H9 (cell line): ENCODE results near the gene TMEM39A. TPM values are rescaled to one million over a fixed set of nuclear protein-coding genes. Genes with fewer than 3 reads are reported as not detected.

Source experiments
- DNase-seq: peaks from one replicate; pipeline ENCODE4 v3.0.0-alpha.2; 2017
- H2AFZ ChIP-seq: one replicate; pipeline ENCODE4 v1.6.1; 2013; ENCODE audit warnings: mild to moderate bottlenecking, low read length, control low read depth, moderate library complexity
- H2AK5ac ChIP-seq: 2 replicates; pipeline ENCODE4 v1.6.1; 2013; ENCODE audit warnings: low read length, control low read depth, mixed read lengths; ENCODE audit not compliant: insufficient read length
- H2BK120ac ChIP-seq: one replicate; pipeline ENCODE4 v1.6.1; 2013; ENCODE audit warnings: low read depth, mild to moderate bottlenecking, low read length, control low read depth, inconsistent platforms; ENCODE audit not compliant: poor library complexity, severe bottlenecking
- H2BK12ac ChIP-seq: 2 replicates; pipeline ENCODE4 v1.6.1; 2013; ENCODE audit warnings: low read length, control low read depth, mixed read lengths, low read depth; ENCODE audit not compliant: insufficient read length
- H2BK15ac ChIP-seq: 2 replicates; pipeline ENCODE4 v1.6.1; 2013; ENCODE audit warnings: low read depth, low read length, control low read depth
- H2BK20ac ChIP-seq: one replicate; pipeline ENCODE4 v1.6.1; 2013; ENCODE audit warnings: low read depth, mild to moderate bottlenecking, low read length, control low read depth, inconsistent platforms; ENCODE audit not compliant: poor library complexity, severe bottlenecking
- H2BK5ac ChIP-seq: 2 replicates; pipeline ENCODE4 v1.6.1; 2013; ENCODE audit warnings: low read length, control low read depth, mixed read lengths; ENCODE audit not compliant: insufficient read length
- H3K14ac ChIP-seq: 2 replicates; pipeline ENCODE4 v1.6.1; 2013; ENCODE audit warnings: low read length, control low read depth; ENCODE audit not compliant: insufficient read depth
- H3K18ac ChIP-seq: 2 replicates; pipeline ENCODE4 v1.6.1; 2013; ENCODE audit warnings: low read depth, mild to moderate bottlenecking, mixed read lengths, low read length, control low read depth; ENCODE audit not compliant: insufficient read length
- H3K23ac ChIP-seq: 2 replicates; pipeline ENCODE4 v1.6.1; 2013; ENCODE audit warnings: low read length, control low read depth, mixed read lengths, low read depth; ENCODE audit not compliant: insufficient read length
- H3K23me2 ChIP-seq: 2 replicates; pipeline ENCODE4 v1.6.1; 2013; ENCODE audit warnings: low read depth, mild to moderate bottlenecking, mixed read lengths, low read length, control low read depth; ENCODE audit not compliant: insufficient read length, poor library complexity, severe bottlenecking
- H3K27ac ChIP-seq: 2 replicates; pipeline ENCODE4 v1.5.1; 2013; ENCODE audit warnings: low read length, control low read depth, mixed read lengths, low read depth; ENCODE audit not compliant: insufficient read length
- H3K27me3 ChIP-seq: 2 replicates; pipeline ENCODE4 v1.6.1; 2013; ENCODE audit warnings: low read length, control low read depth, inconsistent platforms; ENCODE audit not compliant: insufficient read depth
- H3K4ac ChIP-seq: 2 replicates; pipeline ENCODE4 v1.6.1; 2013; ENCODE audit warnings: low read depth, mild to moderate bottlenecking, control low read depth, inconsistent platforms, low read length, moderate library complexity
- H3K4me1 ChIP-seq: 2 replicates; pipeline ENCODE4 v1.6.1; 2013; ENCODE audit warnings: low read length, control low read depth, inconsistent platforms; ENCODE audit not compliant: insufficient read depth
- H3K4me2 ChIP-seq: 2 replicates; pipeline ENCODE4 v1.6.1; 2013; ENCODE audit warnings: low read length, control low read depth, mixed read lengths; ENCODE audit not compliant: insufficient read length, insufficient read depth
- H3K56ac ChIP-seq: 2 replicates; pipeline ENCODE4 v1.6.1; 2013; ENCODE audit warnings: low read depth, mild to moderate bottlenecking, mixed read lengths, low read length, control low read depth; ENCODE audit not compliant: insufficient read length
- H3K79me1 ChIP-seq: 2 replicates; pipeline ENCODE4 v1.6.1; 2013; ENCODE audit warnings: low read depth, mild to moderate bottlenecking, moderate library complexity, low read length, control low read depth, inconsistent platforms; ENCODE audit not compliant: insufficient read depth, poor library complexity, severe bottlenecking
- H3K79me2 ChIP-seq: 2 replicates; pipeline ENCODE4 v1.6.1; 2013; ENCODE audit warnings: low read length, control low read depth, inconsistent platforms; ENCODE audit not compliant: insufficient read depth
- H3K9ac ChIP-seq: 2 replicates; pipeline ENCODE4 v1.6.1; 2013; ENCODE audit warnings: low read length, control low read depth, mixed read lengths; ENCODE audit not compliant: insufficient read length; ENCODE audit errors: extremely low read depth
- H3K9me3 ChIP-seq: one replicate; pipeline ENCODE4 v1.6.1; 2013; ENCODE audit warnings: low read depth, low read length, inconsistent platforms; ENCODE audit not compliant: control insufficient read depth
- H3T11ph ChIP-seq: one replicate; pipeline ENCODE4 v1.6.1; 2013; ENCODE audit warnings: mild to moderate bottlenecking, low read length, control low read depth, inconsistent platforms
- H4K20me1 ChIP-seq: one replicate; pipeline ENCODE4 v1.6.1; 2013; ENCODE audit not compliant: control insufficient read depth, insufficient read length, insufficient read depth
- H4K5ac ChIP-seq: 2 replicates; pipeline ENCODE4 v1.6.1; 2013; ENCODE audit warnings: low read depth, mild to moderate bottlenecking, mixed read lengths, low read length, control low read depth; ENCODE audit not compliant: insufficient read length
- H4K8ac ChIP-seq: replicated peaks from 2 replicates; pipeline ENCODE4 v1.6.1; 2013; ENCODE audit warnings: low read length, control low read depth, mixed read lengths, low read depth; ENCODE audit not compliant: insufficient read length
- H4K91ac ChIP-seq: 2 replicates; pipeline ENCODE4 v1.6.1; 2013; ENCODE audit warnings: low read depth, mild to moderate bottlenecking, moderate library complexity, mixed read lengths, low read length, control low read depth; ENCODE audit not compliant: insufficient read length
- H3K27ac Mint-ChIP-seq, 3 experiments: 2 replicates in 2 of 3; 3 replicates in 1 of 3; pipeline ENCODE4 v1.8.0; 2020 to 2021; ENCODE audit warnings: mixed read lengths in 3 of 3, mild to moderate bottlenecking in 1 of 3, moderate library complexity in 1 of 3
- H3K27me3 Mint-ChIP-seq: 2 replicates; pipeline ENCODE4 v1.8.0; 2021; ENCODE audit warnings: low read depth, mild to moderate bottlenecking, moderate library complexity, mixed read lengths
- H3K36me3 Mint-ChIP-seq, 3 experiments: 2 replicates in 2 of 3; 3 replicates in 1 of 3; pipeline ENCODE4 v1.8.0; 2020 to 2021; ENCODE audit warnings: low read depth in 3 of 3, mixed read lengths in 3 of 3; ENCODE audit not compliant: insufficient read depth in 1 of 3
- H3K4me1 Mint-ChIP-seq, 2 experiments: 2 replicates each; pipeline ENCODE4 v1.8.0; 2020; ENCODE audit warnings: mixed read lengths in 2 of 2
- H3K4me3 Mint-ChIP-seq, 2 experiments: 2 replicates in 1 of 2; 3 replicates in 1 of 2; pipeline ENCODE4 v1.8.0; 2020 to 2021; ENCODE audit warnings: mild to moderate bottlenecking in 2 of 2, mixed read lengths in 2 of 2, moderate library complexity in 1 of 2
- H3K9me3 Mint-ChIP-seq, 2 experiments: 2 replicates in 1 of 2; 3 replicates in 1 of 2; pipeline ENCODE4 v1.8.0; 2020; ENCODE audit warnings: mild to moderate bottlenecking in 2 of 2, mixed read lengths in 2 of 2, moderate library complexity in 1 of 2
- total RNA-seq: library from RNA; stranded (reverse); gene quantifications from 2 replicates; pipeline ENCODE4 v1.2.1, GENCODE V29; 2021
- TF ChIP-seq, protein P1 (sequence below): fragments of 200-600 bp; sonication (generic); conservative IDR thresholded peaks from 3 replicates; pipeline ENCODE4 v1.8.0; 2021; ENCODE audit warnings: antibody characterized with exemption, mild to moderate bottlenecking

TMEM39A gene
- total RNA-seq, 1 experiment from 2014 or later = 45.0 TPM

GRCh38 chr3:119510690-119511089 is 47.3 kb upstream of the TMEM39A start:
- no peak overlapping the region for H3K23ac ChIP-seq
- no peak overlapping the region for H2AFZ ChIP-seq
- H3K27me3 ChIP-seq = no peaks in the 10 kb centered on the region
- Mint-ChIP-seq H3K9me3 (no peaks in the 10 kb centered on the region), H3K27me3 (no peaks in the 10 kb centered on the region), H3K4me3 (no peak overlapping the region), H3K4me1 (no peaks in the 10 kb centered on the region), H3K27ac (no peak overlapping the region), H3K36me3 (peaks cover 14 to 70% (median 67%) of the 10 kb centered on the region in 3 experiments; a peak in 6 of 7 replicates)
- no peak overlapping the region for H2BK12ac ChIP-seq
- DNase-seq = no peak
- no peak overlapping the region for H3K27ac ChIP-seq
- H3K79me1 ChIP-seq = no peaks in the 10 kb centered on the region
- H3K23me2 ChIP-seq = no peaks in the 10 kb centered on the region
- H4K8ac ChIP-seq = no peak overlapping the region
- H4K20me1 ChIP-seq = no peaks in the 10 kb centered on the region
- H3K14ac ChIP-seq = no peak overlapping the region
- no peak overlapping the region for H3K9ac ChIP-seq
- no peak overlapping the region for H2BK15ac ChIP-seq
- H3K79me2 ChIP-seq = no peaks in the 10 kb centered on the region
- no peak overlapping the region for H3K18ac ChIP-seq
- TF ChIP-seq, protein P1, sequence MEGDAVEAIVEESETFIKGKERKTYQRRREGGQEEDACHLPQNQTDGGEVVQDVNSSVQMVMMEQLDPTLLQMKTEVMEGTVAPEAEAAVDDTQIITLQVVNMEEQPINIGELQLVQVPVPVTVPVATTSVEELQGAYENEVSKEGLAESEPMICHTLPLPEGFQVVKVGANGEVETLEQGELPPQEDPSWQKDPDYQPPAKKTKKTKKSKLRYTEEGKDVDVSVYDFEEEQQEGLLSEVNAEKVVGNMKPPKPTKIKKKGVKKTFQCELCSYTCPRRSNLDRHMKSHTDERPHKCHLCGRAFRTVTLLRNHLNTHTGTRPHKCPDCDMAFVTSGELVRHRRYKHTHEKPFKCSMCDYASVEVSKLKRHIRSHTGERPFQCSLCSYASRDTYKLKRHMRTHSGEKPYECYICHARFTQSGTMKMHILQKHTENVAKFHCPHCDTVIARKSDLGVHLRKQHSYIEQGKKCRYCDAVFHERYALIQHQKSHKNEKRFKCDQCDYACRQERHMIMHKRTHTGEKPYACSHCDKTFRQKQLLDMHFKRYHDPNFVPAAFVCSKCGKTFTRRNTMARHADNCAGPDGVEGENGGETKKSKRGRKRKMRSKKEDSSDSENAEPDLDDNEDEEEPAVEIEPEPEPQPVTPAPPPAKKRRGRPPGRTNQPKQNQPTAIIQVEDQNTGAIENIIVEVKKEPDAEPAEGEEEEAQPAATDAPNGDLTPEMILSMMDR = no peak
- no peak overlapping the region for H2BK120ac ChIP-seq
- no peak overlapping the region for H3K56ac ChIP-seq
- no peak overlapping the region for H4K5ac ChIP-seq
- H3K4ac ChIP-seq = no peak overlapping the region
- no peaks in the 10 kb centered on the region for H3K9me3 ChIP-seq
- no peak overlapping the region for H4K91ac ChIP-seq
- no peak overlapping the region for H3T11ph ChIP-seq
- no peak overlapping the region for H2AK5ac ChIP-seq
- no peak overlapping the region for H2BK5ac ChIP-seq
- no peak overlapping the region for H3K4me2 ChIP-seq
- H2BK20ac ChIP-seq = no peak overlapping the region
- no peaks in the 10 kb centered on the region; the same call in 1 of the 2 replicates for H3K4me1 ChIP-seq
